HuH-7 (cell line): ENCODE data around the gene CSTA.

ENCODE experiments used
- DNase-seq: peaks from one replicate; pipeline ENCODE4 v3.0.0; 2011; ENCODE audit warnings: low spot score

Gene CSTA

DNA sequence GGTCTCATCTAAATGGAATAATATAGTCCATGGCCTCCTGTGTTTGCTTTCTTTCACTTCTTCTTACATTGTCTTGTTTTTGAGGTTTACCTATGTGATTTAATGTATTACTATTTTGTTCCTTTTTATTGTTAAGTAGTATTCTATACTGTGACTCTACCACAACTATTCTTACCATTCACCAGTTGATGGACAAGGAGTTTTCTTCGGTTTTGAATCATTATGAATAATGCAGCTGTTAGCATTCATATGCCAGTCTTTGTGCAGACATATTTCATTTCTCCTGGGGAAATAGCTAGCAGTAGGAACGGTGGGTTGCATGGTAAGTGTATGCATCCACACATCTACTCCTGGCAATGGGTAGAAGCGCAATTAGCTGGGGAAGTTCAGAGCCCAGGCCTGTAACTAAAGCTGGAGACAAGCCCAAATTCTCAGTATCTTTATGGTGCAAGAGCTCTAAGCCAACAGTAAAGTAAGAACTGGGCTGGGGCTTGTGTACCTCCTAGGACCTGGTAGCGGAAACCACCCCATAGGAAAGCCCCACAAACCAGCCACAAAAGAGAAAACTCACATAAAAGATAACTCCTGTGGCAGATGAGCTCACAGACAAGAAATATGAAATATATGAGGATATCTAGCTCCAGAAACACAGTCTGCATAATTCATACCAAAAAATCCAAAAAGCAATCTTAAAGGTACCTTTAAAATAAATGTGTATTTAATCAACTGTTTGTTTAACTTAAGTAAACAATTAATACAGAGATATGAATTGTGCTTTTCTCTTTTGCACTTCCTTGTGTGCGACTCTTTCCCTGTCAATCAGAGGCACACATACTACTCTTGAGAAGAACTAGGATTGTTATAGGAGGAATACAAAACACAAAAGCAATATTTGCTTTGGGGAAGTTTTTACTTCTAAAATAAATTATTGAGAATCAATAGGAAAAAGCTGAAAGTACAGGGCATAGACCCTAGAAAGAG is 2.7 kb upstream of the CSTA start:
- DNase-seq: no peak

DNA sequence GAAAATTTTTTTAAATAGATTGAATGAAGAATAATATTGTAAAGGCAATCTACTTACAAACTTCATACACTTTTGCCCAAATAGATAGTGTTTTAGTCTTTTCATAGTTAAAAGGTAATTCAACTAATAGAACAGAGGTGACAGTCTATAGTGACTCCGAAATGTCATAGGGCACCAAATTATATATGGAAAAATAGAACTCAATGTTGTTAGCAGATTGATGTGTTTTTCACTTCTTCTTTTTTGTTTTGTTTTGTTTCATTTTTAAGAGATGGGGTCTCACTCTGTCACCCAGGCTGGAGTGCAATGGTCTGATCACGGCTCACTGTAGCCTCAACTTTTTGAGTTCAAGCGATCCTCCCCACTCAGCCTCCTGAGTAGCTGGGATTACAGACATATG is 721 bp downstream of the CSTA start:
- DNase-seq: no peak

DNA sequence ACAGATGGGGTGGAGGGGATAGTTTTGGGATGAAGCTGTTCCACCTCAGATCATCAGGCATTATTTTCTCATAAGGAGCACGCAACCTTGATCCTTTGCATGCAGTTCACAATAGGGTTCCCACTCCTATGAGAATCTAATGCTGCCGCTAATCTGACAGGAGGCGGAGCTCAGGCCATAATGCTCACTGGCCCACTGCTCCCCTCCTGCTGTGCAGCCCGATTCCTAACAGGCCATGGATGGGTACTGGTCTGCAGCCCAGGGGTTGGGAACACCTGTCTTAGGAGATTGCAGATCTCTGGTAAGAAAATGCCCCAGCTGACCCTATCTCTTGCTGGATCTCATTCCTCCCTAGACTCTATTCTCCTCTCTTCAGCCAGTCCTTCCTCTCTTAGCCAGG is 6.8 kb downstream of the CSTA start:
- no peak for DNase-seq

DNA sequence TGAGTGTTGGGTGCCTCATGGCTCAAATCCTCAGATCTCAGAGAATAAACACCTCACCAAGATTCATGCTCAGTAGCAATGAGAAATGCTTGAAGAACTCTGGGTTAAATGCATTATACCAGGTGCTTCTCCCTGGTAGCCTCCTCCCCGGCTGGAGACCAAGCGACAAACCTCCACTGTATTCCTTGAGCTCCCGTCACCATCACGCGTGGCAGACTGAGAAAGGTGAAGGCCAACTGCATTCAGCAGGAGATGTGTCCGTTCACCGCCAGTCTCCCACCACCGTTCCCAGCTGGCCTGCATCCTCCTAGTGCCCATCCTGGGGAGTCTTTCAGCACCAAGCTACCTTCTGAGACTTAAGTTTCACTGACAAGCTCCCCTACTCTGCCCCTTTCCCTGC is 7.5 kb downstream of the CSTA start:
- DNase-seq: no peak

DNA sequence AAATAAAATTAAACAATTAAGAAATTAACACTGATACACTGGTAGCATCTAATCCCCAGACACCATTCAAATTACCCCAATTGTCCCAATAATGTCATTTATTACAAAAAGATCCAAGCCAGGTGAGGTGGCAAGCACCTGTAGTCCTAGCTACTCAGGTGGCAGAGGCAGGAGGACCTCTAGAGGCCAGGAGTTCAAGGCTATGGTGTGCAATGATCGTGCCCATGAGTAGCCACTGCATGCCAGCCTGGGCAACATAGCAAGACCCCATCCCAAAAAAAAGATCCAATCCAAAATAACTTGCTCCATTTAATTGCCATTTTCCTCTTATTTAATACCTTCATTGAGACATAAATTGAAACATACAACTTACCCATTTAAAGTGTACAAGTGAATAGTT is 17.8 kb downstream of the CSTA start:
- no peak for DNase-seq

DNA sequence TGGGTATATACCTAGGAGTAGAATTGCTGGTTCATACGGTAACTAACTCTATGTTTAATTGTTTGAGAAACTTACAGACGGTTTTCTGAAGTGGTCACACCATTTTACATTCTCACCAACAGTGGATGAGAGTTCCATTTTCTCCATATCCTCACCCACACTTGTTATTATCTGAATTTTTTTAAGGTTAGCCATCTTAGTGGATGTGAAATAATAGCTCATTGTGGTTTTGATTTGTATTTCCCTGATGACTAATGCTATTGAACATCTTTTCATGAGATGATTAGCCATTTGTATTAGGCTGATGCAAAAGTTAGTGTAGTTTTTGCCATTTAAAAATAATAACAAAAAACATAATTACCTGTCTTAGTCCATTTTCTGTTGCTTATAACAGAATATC is 18.6 kb downstream of the CSTA start:
- DNase-seq: no peak

DNA sequence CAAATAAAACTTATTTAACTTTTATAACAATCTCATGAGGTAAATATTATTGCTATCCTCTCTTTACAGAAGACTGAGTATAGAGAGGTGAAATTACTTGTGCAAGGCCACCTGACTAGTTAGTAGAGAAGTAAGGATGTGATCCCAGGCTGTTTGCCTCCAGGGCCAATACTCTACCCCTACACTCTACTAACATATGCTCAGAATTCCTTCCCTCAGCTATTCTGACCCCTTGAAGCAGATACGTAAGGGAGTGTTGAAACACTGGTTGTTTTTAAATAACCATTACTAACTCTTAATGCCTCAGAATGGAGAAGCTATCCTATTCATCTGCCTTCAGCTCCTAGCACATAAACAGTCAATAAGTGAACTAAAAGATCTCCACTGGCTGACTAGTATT is 24.1 kb downstream of the CSTA start:
- no peak for DNase-seq

DNA sequence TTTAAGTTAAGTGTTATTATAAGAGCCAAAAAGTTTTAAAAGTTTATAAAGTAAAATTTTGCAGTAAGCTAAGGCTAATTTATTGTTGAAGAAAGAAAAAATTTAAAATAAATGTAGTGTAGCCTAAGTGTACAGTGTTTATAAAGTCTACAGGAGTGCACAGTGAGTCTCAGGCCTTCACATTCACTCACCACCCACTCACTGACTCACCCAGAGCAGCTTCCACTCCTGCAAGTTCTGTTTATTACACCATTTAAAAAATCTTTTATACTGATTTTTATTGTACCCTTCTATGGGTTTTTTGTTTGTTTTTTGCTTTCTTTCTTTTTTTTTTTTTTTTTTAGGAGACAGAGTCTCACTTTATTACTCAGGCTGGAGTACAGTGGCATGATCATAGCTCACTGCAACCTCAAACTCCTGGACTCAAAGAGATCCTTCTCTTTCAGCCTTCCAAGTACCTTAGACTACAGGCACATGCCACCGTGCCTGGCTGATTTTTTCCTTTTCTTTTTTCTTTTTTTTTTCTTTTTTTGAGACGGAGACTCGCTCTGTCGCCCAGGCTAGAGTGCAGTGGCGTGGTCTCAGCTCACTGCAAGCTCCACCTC is 25.9 kb downstream of the CSTA start:
- DNase-seq: no peak

DNA sequence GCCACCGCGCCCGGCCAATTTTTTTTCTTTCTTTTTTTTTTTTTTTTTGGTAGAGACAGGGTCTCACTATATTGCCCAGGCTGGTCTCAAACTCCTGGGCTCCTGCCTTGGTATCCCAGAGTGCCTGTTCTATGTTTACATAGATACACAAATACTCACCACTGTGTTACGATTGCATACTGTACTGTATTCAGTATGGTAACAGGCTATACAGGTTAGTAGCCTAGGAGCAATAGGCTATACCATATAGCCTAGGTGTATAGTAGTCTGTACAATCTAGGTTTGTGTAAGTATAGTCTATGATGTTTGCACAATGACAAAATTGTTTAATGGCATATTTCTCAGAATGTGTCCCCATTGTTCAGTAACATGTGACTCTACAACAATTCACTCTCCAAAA is 26.6 kb downstream of the CSTA start:
- DNase-seq: no peak

DNA sequence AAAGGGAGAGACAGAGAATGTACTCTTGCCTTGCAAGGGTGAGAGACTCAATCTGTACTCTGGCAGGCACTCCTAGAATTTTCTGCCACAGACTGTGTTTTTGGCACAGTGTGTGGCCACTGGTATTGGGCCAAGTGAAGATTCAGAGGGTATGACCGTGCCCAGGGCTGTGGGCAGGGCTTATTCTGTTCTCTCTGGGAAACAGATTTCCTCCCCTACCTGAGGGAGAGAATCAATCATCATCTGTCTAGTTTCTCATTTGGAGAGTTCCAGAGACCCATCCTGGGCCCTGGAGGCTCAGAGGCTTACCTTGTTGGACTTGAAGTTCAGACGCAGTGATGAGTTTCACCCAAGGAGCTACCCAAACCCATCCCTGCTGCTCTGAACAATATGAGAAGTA is 28.2 kb downstream of the CSTA start:
- DNase-seq: no peak

DNA sequence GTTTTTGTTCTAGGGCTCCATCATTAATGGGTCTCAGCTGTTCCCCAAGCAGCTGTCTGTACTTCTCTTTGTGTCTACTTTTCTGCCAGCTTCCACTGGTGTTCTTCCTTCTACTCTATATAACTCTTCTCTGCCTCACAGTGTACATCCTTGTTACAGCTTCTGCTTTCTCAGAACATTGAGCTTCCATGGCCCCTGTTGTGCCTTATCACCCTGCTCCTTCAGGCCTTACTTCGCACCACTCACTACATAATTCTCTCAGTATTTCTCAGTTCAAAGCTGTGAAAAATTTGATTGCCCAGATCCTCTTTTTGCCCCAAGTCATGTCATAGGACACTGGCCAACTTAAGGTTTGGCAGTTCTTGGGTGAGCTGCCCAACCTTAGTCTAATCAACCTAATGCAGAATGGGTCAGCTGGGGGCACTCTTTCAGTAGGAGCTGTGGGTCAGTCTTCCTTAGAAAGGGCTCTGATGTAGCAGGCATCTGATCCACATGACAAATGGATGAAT is 28.9 kb downstream of the CSTA start:
- no peak for DNase-seq

DNA sequence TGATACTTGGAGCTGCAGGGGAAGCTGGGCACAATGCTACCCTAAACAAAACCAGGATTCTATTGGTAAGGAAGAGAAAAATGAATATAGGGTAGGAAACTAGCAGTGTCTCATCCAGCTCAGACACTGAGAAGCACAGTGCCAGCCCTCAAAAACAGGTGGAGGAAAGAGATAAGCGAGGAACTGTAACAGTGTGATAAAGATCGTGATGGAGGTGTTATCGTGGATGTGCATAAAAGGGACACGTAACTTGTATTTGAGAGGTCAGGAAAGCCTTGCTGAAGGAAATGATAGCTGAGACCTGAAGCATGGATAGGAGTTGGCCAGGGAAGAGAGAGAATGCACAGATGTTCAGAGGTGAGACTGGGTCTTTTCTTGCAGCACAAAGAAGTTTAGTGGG is 30.6 kb downstream of the CSTA start:
- no peak for DNase-seq

DNA sequence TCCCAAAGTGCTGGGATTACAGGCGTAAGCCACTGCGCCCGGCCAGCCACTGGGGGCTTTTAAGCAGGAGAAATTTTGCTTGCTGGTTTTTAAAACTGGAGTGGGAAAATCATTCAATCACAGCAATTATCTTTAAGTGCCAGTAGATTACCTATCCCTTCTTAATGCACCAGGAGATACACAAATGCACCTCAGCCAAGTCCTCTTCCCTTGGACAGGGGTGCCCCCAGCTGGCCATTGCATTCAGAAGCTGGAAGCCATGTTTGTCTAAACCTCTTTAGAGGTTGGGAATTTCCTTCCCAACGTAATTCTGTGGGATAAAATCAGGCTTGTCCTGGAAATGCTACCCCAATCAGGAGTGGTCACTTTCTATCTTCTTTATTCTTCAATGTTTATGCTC is 31.4 kb downstream of the CSTA start:
- peak; percentile 48 for DNase-seq

DNA sequence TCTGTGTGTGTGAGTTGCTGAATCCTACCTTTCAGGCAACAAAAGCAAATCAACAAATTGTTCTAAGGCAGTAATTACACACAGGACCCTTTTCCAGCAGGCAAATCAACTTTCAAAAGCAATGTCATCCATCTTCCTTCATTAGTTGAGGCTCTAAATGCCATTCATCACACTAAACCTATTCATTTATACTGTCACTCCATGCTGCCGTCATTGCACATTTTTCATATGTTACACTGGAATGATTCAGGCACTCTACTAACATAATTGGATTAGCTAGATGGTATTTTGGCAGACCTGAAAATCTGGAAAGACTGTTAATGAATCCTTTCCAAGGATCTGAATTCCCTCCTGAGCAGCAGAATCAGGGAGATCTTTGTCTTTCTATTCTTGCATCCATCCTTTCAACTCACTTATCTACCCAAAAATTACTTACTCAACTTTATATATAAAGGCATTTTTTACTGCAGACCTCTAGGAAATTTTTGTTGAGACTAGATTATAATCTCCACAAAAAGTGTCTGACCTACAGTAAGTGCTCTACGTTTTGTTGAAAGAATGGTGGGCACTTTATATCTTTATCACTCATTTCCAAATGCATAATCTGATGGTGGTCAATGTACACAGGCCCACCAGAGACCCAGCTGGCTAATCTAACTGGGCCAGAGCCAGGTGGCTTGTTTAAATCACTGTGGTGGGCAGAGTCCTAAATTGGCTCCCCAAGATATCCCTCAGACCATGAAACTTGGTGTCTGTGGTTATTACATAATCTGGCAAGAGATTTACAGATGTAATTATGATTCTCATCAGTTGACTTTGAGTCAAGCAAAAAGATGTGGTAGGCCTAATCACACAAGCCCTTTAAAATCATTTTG is 33.0 kb downstream of the CSTA start:
- DNase-seq: no peak

DNA sequence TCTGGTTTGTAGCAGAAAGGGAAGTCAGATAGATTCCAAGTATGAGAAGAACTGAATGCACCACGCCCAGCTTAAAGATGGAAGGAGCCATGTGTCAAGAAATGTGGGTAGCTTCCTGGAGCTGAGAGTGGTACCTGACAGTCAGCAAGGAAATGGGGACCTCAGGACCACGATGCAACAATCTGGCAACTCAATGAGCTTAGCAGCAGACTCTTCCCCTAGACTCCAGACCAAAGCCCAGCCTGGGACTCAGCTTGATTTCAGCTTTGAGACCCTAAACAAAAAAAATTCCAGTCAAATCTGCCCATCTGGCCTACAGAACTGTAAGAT is 33.6 kb downstream of the CSTA start:
- no peak for DNase-seq

DNA sequence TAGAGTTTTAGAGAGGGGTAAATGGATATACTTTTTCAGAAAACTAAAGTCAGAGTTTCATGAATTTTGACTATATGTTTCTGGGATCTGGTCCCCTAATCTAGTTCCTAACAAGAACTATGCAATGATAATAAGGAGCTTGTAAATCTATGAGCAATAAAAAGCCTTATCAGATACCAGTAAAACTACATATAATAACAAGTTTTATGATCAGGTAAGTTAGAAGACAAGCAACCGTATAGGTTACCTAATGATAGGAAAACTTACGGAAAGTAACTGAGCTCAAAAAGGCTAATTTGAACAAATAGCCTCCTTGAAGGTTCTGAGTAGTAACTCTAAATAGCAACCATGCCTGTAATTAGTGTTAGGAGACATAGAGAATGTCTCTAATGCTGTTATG is 37.0 kb downstream of the CSTA start:
- DNase-seq: no peak

DNA sequence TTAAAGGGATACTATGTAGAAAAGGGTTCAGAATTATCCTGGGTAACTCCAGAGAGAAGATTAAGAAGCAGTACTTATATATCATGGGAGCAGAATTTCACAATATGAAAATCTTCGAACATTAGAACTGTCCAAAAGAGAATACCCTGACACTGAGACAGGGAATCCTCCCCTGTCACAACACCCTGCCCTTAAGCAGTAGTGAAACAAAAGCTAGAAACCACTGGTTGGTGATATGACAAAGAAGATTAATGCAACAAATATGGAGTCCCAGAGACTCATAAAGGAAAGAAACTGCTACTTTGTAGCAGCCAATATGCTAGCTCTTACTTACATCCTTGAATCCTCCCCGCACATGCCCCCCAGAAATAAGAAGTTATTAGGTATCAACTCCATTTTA is 39.4 kb downstream of the CSTA start:
- DNase-seq: no peak

DNA sequence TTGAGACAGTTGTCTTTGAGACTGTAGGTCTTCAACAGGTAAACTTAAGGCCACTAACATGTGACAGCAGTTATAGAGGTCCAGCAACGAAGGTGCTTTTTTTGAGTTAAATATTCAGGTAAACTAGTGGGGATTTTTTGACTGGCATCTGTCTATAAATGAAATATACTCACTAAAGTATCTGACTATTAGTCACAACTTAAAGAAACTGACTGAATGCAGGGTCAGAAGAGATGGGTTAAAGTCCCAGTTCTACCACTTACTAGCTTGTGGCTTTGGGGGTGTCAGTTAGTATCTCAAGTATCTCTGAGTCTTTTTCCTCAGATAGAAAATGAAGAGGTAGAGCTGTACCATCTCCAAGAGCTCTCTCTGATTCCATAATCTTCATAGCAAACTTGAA is 40.0 kb downstream of the CSTA start:
- DNase-seq: no peak

DNA sequence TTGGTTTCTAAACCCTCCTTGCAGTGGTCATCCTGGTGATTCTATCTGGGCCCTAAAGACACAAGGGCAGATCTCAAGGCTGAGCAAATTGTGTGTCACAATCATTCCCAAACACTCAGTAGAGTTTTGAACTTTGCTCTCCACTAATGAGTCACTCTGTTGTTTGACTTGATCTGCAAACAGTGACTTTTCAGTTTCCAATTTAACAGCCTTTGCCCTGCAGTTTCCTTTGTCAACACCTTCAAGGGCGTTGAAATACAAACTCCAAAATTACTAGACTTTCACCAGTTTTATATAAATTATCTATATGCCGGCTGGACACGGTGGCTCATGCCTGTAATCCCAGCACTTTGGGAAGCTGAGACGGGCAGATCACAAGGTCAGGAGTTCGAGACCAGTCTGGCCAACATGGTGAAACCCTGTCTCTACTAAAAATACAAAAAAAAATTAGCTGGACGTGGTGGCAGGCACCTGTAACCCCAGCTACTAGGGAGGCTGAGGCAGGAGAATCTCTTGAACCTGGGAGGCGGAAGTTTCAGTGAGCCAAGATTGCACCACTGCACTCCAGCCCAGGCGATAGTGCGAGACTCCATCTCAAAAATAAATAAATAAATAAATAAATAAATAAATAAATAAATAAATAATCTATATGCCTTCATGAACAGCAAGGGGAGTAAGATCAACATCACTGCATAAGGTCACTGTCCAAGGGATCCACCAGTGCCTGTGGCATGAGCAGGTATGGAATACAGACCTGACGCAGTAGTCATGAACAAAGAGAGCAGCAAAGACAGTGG is 40.7 kb downstream of the CSTA start:
- peak; percentile 55 for DNase-seq

DNA sequence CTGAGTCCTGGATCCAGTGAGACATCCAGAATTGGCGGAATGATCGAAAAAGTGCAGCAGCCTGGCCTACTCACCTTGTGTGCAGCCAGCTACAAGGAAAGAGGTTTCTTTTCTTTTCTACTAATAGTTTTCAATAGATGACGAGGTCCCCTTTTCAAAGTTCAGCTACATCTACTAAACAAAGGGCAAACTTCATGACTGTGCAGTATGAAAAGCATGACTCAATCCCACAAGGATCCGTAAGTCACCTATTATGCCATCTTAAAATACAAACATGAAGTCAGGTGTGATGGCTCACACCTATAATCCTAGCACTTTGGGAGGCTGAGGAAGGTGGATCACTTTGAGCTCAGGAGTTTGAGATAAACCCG is 41.3 kb downstream of the CSTA start:
- DNase-seq: no peak

DNA sequence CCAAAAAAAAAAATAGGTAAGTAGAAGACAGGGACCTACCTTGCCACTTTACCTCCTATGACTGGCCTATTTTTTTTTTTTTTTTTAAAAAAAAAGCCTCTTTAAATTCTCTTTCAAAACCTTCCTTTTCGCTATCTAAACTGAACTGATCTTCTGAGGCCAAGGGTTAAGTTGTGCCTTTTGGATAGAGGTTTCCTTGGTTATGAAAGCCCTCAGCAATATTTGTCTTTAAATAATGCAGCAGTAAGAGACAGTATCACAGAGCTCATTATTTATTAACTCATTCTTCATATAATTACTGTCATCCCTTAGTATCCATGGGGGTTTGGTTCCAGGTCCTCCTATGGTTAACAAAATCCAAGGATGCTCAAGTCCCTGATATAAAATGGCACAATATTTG is 49.0 kb downstream of the CSTA start:
- DNase-seq: no peak

DNA sequence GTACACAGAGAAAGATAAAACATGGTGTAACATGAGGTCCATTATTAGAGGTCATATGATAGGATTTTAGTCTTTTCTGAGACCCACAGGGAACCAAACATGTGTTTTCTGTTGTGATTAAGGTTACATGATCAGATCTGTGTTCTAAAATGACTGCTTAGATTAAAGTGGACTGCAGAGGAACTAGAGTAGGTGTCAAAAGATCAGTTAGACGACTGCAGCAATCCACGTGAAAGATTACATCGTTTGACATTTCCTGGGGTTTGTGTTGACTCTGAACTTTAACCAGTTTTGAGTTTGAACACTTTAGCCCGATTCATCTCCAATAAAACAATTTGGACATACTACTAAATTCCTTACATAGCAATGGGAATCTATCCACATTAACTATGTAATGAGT is 52.9 kb downstream of the CSTA start:
- no peak for DNase-seq
